ENCODE measurements around the gene KIF26A. TPM values are rescaled to one million over a fixed set of nuclear protein-coding genes. Genes with fewer than 3 reads are reported as not detected.

The KIF26A gene
- polyA plus RNA-seq, 6 donors from 2014 or later: not detected

DNA sequence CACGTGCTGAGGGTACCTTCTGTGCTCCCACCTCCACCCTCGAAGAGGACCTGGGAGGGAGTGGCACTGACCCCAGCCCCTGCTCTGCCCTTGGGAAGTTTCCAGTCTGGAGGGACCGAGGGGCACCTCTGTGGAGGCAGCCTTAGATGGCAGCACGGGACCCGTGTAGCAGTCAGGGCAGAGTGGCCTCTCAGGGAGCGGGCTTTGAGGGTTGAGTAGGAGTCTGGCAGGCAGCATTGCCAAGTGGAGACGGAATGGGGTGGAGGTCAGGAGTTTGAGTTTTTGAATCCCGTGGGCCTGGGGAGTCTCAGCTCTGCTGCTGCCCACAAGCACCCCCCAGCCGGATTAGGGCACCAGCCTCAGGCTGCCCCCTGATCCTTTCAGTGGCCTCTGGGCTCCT lies 21.6 kb downstream of the KIF26A start:
- Mint-ChIP-seq H3K4me3 (no peak overlapping the region), H3K36me3 (no peaks in the 10 kb centered on the region), H3K4me1 (no peaks in the 10 kb centered on the region), H3K27me3 (no peaks in the 10 kb centered on the region), H3K27ac (no peak overlapping the region), H3K9me3 (no peaks in the 10 kb centered on the region)
- DNase-seq (no peak), ATAC-seq (ENCODE audit: low read depth in 2 of 2) (no peak)

- no peak overlapping the region for H3K4me3 Mint-ChIP-seq
- no peak overlapping the region for H3K27ac Mint-ChIP-seq
- H3K9me3 Mint-ChIP-seq: no peaks in the 10 kb centered on the region
- DNase-seq (no peak), ATAC-seq (ENCODE audit: low read depth in 2 of 2) (no peak)
- no peaks in the 10 kb centered on the region for H3K4me1 Mint-ChIP-seq
- no peaks in the 10 kb centered on the region for H3K27me3 Mint-ChIP-seq
- H3K36me3 Mint-ChIP-seq: no peaks in the 10 kb centered on the region
These were observed 23.4 kb downstream of the KIF26A start for GRCh38 chr14:104161602-104162367.

GRCh38 chr14:104162495-104162894 lies 24.1 kb downstream of the KIF26A start:
- Mint-ChIP-seq H3K4me3 (no peak overlapping the region), H3K9me3 (no peaks in the 10 kb centered on the region), H3K27me3 (no peaks in the 10 kb centered on the region), H3K27ac (no peak overlapping the region), H3K36me3 (no peaks in the 10 kb centered on the region), H3K4me1 (peaks cover 0 to 3% (median 0%) of the 10 kb centered on the region in 3 donors)
- DNase-seq: no peak
- no peak for ATAC-seq (ENCODE audit: low read depth in 2 of 2)

DNA sequence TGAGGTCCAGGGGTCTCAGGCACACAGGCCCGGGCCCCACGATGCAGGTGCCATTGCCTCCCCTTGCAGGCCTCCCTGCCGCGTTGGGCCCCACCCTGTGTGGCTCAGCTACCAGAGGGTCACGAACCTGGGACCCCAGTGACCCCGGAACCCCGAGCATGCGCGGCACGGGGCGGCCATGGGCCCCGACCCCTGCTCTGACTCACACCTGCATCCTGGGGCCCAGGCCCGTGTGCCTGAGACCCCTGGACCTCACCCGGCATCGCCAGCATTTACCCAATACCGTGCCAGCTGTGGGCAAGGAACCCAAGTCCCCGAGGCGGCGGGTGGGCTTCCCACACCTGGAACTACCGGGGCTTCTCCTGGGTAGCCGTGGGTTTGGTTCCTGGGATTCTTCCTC lies 25.2 kb downstream of the KIF26A start:
- no peaks in the 10 kb centered on the region for H3K9me3 Mint-ChIP-seq
- H3K36me3 Mint-ChIP-seq: no peaks in the 10 kb centered on the region
- peaks cover 0 to 3% (median 0%) of the 10 kb centered on the region in 3 donors for H3K4me1 Mint-ChIP-seq
- no peak for DNase-seq
- H3K27ac Mint-ChIP-seq: no peak overlapping the region
- H3K27me3 Mint-ChIP-seq: no peaks in the 10 kb centered on the region
- ATAC-seq (ENCODE audit: low read depth in 2 of 2): no peak
- no peak overlapping the region for H3K4me3 Mint-ChIP-seq

- Mint-ChIP-seq H3K4me3 (no peak overlapping the region), H3K27ac (no peak overlapping the region), H3K27me3 (no peaks in the 10 kb centered on the region), H3K9me3 (no peaks in the 10 kb centered on the region), H3K36me3 (no peaks in the 10 kb centered on the region), H3K4me1 (peaks cover 0 to 3% (median 0%) of the 10 kb centered on the region in 3 donors)
- DNase-seq: no peak
- no peak for ATAC-seq (ENCODE audit: low read depth in 2 of 2)
These were observed 25.7 kb downstream of the KIF26A start for GRCh38 chr14:104164041-104164440.

- Mint-ChIP-seq H3K9me3 (no peaks in the 10 kb centered on the region), H3K36me3 (no peaks in the 10 kb centered on the region), H3K27me3 (no peaks in the 10 kb centered on the region), H3K4me3 (no peak overlapping the region), H3K27ac (no peak overlapping the region), H3K4me1 (peaks cover 0 to 3% (median 0%) of the 10 kb centered on the region in 3 donors)
- no peak for ATAC-seq (ENCODE audit: low read depth in 2 of 2)
- no peak for DNase-seq
These were observed 26.1 kb downstream of the KIF26A start for GRCh38 chr14:104164512-104164911.

DNA sequence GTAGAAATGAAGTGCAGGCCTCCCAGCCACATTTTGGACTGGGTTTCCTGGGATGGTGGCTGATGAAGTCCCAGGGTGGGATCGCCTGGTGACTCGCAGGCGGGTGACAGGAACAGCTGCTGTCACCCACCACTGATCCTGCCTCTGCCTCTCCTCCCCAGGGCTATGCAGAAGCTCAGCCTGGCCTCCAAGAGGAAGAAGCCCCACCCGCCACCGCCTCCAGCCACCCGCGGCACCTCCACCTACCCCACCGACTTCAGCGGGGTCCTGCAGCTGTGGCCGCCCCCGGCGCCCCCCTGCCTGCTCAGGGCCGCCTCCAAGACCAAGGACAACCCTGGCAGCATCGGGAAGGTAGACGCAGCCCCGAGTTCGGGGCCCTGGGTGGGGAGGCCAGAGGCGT lies 28.3 kb downstream of the KIF26A start:
- Mint-ChIP-seq H3K36me3 (no peaks in the 10 kb centered on the region), H3K4me3 (no peak overlapping the region), H3K9me3 (no peaks in the 10 kb centered on the region), H3K27ac (no peak overlapping the region), H3K27me3 (no peaks in the 10 kb centered on the region), H3K4me1 (peaks cover 0 to 3% (median 0%) of the 10 kb centered on the region in 3 donors)
- no peak for DNase-seq
- no peak for ATAC-seq (ENCODE audit: low read depth in 2 of 2)

DNA sequence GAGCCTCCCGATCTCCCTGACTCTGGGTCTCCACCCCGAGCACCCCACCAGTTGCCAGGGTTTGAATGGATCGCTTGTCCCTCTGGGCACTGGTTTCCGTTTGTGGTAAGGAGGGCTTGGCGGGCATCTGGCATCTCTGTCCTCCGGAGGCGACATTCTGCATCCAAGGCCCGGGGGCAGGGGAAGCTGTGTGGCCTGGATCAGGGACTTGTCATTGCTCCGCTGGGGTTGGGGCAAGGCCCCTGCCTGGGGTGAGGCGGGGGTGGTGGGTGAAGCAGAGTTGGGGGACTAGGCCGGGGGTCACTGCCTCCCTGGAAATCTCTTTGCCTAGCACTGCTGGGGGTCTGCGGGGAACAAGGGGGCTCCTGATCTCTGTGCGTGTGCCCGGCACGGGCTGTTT lies 30.2 kb downstream of the KIF26A start:
- no peaks in the 10 kb centered on the region for H3K9me3 Mint-ChIP-seq
- peaks cover 0 to 3% (median 0%) of the 10 kb centered on the region in 3 donors for H3K4me1 Mint-ChIP-seq
- H3K36me3 Mint-ChIP-seq: no peaks in the 10 kb centered on the region
- no peak overlapping the region for H3K4me3 Mint-ChIP-seq
- H3K27ac Mint-ChIP-seq: peak overlapping the region in 1 of 6 donors; percentile 70
- no peaks in the 10 kb centered on the region for H3K27me3 Mint-ChIP-seq
- DNase-seq: no peak
- no peak for ATAC-seq (ENCODE audit: low read depth in 2 of 2)

DNA sequence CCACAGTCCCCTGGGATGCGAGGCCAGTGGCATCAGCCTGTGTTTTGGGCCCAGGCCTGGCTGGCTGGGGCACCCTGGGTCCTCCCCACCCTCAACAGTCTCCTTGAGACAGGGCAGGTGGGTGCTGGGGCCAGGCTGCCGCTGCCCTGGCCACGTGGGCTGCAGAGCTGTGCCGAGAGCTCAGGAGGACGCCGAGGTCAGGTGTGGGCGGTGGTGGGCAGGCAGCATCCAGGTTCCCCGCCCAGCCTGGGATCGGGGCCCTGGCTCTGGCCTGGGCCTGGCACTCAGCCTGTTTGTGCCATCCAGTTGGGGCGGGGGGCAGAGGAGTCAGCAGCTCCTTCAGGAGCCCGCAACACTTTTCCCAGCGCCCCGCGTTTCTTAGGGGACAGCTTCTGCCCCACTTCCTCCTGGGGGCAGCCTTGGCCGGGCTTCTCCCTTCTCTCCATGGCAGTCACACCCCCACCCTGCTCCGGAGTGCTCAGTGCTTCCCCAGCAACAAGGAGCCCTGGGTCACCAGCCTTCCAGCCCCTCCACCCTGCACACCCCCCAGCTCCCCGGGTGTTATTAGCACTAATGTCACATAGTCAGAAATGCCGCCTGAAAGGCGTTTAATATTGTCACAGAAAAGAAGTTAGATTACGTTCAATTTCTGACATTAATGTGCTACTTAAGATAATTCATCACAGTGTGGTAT lies 30.8 kb downstream of the KIF26A start:
- H3K4me1 Mint-ChIP-seq: peaks cover 0 to 3% (median 0%) of the 10 kb centered on the region in 3 donors
- H3K9me3 Mint-ChIP-seq: no peaks in the 10 kb centered on the region
- H3K27me3 Mint-ChIP-seq: no peaks in the 10 kb centered on the region
- no peaks in the 10 kb centered on the region for H3K36me3 Mint-ChIP-seq
- ATAC-seq (ENCODE audit: low read depth in 2 of 2): no peak
- H3K27ac Mint-ChIP-seq: peak overlapping the region in 1 of 6 donors; percentile 70
- no peak for DNase-seq
- H3K4me3 Mint-ChIP-seq: no peak overlapping the region

GRCh38 chr14:104169699-104170479 lies 31.5 kb downstream of the KIF26A start:
- Mint-ChIP-seq H3K27me3 (no peaks in the 10 kb centered on the region), H3K9me3 (no peaks in the 10 kb centered on the region), H3K27ac (no peak overlapping the region), H3K4me1 (peaks cover 0 to 3% (median 0%) of the 10 kb centered on the region in 3 donors), H3K36me3 (no peaks in the 10 kb centered on the region), H3K4me3 (no peak overlapping the region)
- no peak for DNase-seq
- no peak for ATAC-seq (ENCODE audit: low read depth in 2 of 2)

DNA sequence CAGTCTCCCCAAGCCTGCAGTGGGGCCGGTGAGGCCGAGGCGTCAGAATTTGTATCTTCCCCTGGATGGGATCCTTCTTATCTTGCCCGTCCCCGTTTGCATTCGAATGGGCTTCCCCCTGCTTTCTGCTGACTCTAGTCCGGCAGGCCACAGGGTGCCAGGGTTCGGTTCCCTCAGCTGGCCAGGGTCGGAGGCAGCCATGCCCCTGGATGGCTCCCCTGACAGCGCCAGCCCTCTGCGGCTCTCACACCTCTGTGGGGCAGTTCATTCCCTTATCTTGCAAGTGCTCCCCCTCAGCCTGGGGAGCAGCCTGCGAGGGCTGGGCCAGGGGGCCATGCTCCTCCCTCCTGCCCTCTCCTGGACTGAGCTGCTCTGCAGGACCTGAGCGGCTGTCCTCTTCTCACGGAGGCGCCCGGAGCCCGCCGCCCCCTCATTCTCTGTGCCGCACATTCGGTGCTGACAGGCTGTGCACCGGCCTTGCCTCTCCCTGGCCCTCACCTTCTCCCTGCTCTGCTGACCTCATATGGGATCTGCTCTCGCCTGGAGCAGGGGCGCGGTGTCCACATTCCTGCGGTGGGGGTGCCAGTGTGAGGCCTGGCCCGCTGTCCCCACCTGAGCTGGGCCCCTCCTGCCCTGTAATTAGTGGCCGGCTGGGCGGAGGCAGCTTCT lies 32.8 kb downstream of the KIF26A start:
- ATAC-seq (ENCODE audit: low read depth in 2 of 2): no peak
- H3K27ac Mint-ChIP-seq: no peak overlapping the region
- DNase-seq: no peak
- no peak overlapping the region for H3K4me3 Mint-ChIP-seq
- H3K9me3 Mint-ChIP-seq: no peaks in the 10 kb centered on the region
- no peaks in the 10 kb centered on the region for H3K36me3 Mint-ChIP-seq
- peaks cover 0 to 3% (median 0%) of the 10 kb centered on the region in 3 donors for H3K4me1 Mint-ChIP-seq
- no peaks in the 10 kb centered on the region for H3K27me3 Mint-ChIP-seq

- no peak for DNase-seq
- ATAC-seq (ENCODE audit: low read depth in 2 of 2): no peak
These were observed 33.5 kb downstream of the KIF26A start for GRCh38 chr14:104171895-104172294.

GRCh38 chr14:104172349-104172748 lies 34.0 kb downstream of the KIF26A start:
- Mint-ChIP-seq H3K4me1 (no peaks in the 10 kb centered on the region), H3K9me3 (no peaks in the 10 kb centered on the region), H3K27ac (no peak overlapping the region), H3K27me3 (no peaks in the 10 kb centered on the region), H3K36me3 (no peaks in the 10 kb centered on the region), H3K4me3 (no peak overlapping the region)
- DNase-seq (no peak), ATAC-seq (ENCODE audit: low read depth in 2 of 2) (no peak)

More at GRCh38 chr14:104171895-104172294, 33.5 kb downstream of the KIF26A start:
- Mint-ChIP-seq H3K4me1 (peaks cover 0 to 2% (median 0%) of the 10 kb centered on the region in 3 donors), H3K27me3 (no peaks in the 10 kb centered on the region), H3K9me3 (no peaks in the 10 kb centered on the region), H3K27ac (no peak overlapping the region), H3K36me3 (no peaks in the 10 kb centered on the region), H3K4me3 (no peak overlapping the region)
